ENCODE results near the gene SNN.

DNA sequence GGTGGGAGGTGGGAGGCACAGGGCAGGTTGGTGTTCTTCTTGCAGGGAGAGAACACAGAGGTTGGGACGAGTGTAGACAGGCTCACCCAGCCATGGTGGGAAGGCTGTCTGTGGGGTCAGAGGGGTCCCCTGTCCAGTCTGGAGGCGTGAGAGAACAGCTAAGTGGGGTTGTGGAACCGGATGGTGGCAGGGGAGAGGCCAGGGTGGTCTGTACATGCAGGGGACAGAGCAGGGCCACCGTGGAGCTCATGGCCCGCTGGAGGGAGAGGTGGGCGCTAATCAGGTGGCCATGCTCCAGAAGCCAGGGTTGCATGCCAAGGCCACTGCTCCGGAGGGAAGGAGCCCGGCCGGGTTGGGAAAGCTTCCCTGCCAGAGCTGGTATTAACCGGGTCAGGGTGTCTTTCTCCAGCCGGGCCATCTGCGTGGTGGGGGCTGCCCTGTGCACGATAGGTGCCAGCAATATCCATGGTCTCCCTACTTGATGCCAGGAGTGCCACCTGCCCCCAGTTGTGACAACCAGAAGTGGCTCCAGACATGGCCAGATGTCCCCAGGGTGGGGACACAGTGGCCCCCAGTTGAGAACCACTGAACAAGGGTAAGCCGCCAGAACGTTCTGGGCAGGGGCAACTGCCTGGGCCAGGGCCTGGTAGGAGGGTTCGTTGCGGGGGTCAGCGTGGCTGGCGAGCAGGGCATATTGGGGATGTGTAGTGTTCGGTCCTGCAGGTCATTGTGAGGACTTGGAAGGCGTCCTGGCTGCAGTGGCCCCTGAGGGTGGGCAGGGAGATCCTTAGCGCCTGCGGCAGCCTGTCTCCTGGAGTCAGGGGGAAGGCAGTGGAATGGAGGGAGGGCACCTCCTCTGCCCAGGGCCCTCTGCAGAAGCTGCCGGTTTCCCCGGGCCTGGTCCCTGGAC, 5.1 kb downstream of the SNN start:
- TF ChIP-seq, protein P1, sequence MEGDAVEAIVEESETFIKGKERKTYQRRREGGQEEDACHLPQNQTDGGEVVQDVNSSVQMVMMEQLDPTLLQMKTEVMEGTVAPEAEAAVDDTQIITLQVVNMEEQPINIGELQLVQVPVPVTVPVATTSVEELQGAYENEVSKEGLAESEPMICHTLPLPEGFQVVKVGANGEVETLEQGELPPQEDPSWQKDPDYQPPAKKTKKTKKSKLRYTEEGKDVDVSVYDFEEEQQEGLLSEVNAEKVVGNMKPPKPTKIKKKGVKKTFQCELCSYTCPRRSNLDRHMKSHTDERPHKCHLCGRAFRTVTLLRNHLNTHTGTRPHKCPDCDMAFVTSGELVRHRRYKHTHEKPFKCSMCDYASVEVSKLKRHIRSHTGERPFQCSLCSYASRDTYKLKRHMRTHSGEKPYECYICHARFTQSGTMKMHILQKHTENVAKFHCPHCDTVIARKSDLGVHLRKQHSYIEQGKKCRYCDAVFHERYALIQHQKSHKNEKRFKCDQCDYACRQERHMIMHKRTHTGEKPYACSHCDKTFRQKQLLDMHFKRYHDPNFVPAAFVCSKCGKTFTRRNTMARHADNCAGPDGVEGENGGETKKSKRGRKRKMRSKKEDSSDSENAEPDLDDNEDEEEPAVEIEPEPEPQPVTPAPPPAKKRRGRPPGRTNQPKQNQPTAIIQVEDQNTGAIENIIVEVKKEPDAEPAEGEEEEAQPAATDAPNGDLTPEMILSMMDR (IDR thresholded peaks at IDR 0.05) = no peak
- no peak for TF ChIP-seq POLR2A (IDR thresholded peaks at IDR 0.05)

Data from uterus (tissue), 2 donors.